CD4-positive, alpha-beta T cell treated with Interleukin-15 for 4 hours (primary cell): Measurements from ENCODE around the gene RASGRP4.
"Not testable (repeated sequence)": the region's sequence is repeated elsewhere in the genome, so short reads cannot be mapped to it uniquely, and the experiment has no call there.

Source experiments
- DNase-seq: peaks from one replicate; pipeline ENCODE4 v3.0.0-alpha.2; 2020; ENCODE audit warnings: low spot score

RASGRP4 gene

DNA sequence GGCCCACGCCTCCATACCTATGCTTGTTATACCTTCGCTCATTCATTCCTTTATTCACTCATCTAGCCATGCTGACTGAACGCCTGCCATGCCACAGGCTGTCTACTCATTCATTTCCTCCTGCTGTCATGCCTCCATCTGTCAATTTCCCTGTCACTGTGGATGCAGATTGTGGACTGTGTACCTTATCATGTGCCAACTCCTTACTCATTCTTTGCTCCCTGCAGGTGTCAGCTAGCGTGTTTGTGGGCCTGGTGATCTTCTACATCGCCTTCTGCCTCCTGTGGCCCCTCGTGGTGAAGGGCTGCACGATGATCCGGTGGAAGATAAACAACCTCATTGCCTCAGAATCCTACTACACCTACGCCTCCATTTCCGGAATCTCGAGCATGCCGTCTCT lies 55.7 kb downstream of the RASGRP4 start:
- no peak for DNase-seq

DNA sequence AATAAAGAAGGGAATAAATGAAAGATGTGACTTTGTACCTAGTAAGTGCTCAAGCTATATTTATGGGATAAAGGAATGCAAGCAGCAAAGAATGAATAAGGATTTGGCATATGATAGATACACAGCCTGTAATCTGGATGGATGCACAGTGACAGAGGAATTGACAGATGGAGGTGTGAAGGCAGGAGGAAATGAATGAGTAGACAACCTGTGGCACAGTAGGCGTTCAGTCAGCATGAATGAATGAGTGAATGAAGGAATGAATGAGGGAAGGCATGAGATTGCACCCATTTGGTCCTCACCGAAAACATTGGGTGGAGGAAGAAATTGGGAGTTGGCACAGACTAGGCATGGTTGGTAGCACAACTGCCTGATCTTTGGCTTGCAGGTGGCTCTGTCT lies 56.4 kb downstream of the RASGRP4 start:
- DNase-seq, result no peak

DNA sequence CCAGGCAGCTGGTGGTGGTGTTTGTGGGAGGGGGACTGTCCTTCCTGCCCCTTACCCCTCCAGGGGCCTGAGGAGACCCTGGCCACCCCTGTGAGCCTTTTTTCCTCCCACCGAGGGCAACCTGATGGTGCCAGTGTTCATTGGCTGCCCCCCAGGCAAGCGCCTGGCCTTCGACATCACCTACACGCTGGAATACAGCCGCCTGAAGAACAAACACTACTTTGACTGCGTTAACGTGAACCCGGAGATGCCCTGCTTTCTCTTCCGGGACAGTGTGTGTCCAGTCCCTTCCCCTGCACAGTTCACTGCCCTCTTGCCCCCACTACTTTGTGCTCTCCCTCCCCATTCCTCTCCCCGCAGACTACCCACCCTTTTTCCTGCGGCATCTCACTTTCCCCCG lies 59.0 kb downstream of the RASGRP4 start:
- DNase-seq, result no peak

DNA sequence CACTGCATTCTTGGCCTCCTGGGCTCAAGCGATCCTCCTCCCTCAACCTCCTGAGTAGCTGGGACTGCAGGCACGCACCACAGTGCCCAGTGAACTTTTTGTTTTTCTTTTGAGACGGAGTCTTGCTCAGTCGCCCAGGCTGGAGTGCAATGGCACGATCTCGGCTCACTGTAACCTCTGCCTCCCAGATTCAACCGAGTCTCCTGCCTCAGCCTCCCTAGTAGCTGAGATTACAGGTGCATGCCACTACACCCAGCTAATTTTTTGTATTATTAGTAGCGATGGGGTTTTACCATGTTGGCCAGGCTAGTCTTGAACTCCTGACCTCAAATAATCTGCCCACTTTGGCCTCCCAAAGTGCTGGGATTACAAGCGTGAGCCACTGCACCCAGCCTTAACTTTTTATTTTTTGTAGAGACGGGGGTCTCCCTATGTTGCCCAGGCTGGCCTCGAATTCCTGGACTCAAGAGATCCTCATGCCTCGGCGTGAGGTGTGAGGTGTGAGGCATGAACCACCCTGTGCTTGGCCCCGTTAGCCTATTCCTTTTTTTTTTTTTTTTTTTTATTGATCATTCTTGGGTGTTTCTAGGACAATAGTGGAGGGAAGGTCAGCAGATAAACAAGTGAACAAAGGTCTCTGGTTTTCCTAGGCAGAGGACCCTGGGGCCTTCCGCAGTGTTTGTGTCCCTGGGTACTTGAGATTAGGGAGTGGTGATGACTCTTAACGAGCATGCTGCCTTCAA lies 62.9 kb downstream of the RASGRP4 start:
- not testable (repeated sequence) for DNase-seq

DNA sequence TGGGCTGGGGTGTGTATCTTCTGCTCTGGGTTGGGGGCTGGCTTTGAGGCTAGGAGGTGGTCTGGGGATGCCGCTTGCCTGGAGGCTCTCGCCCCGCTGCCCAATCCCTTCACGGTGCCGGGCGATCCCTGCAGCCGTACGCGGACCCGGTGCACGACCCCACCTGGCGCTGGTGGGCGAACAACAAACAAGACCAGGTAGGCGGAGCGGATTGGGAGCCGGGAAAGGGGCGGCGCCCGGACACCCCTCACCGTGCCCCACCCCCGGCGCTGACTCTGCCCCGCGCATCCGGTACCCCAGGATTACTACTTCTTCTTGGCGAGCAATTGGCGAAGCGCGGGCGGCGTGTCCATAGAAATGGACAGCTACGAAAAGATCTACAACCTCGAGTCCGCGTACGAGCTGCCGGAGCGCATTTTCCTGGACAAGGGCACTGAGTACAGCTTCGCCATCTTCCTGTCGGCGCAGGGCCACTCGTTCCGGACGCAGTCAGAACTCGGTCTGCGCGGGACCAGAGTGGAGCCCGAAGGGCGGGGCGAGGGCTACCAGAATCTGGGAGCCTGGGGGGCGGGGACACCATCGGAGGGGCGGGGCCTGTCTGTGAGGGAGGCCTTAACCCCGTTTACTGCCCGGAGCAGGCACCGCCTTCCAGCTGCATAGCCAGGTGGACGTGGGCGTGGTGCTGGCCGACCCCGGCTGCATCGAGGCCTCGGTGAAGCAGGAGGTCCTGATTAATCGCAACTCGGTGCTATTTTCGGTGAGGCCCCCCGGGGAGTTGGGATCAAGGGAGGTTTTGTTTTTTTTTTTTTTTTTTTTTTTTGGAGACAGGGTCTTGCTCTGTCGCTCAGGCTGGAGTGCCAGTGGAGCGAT lies 63.7 kb downstream of the RASGRP4 start:
- peak; percentile 71 for DNase-seq

DNA sequence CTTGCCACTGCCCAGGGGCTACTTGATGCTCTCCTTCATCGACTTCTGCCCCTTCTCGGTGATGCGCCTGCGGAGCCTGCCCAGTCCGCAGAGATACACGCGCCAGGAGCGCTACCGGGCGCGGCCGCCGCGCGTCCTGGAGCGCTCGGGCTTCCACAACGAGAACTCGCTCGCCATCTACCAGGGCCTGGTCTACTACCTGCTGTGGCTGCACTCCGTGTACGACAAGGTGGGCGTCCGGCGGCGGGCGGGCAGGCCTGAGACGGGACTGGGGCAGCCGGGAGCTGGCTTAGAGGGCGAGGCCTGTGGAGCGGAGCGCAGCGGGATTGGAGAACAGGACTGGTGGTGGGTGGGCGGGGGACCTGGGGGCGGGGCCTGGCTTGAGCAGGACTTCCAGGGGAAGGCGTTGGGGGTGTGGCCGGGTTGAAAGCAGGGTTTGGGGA lies 64.4 kb downstream of the RASGRP4 start:
- peak; percentile 55 for DNase-seq

DNA sequence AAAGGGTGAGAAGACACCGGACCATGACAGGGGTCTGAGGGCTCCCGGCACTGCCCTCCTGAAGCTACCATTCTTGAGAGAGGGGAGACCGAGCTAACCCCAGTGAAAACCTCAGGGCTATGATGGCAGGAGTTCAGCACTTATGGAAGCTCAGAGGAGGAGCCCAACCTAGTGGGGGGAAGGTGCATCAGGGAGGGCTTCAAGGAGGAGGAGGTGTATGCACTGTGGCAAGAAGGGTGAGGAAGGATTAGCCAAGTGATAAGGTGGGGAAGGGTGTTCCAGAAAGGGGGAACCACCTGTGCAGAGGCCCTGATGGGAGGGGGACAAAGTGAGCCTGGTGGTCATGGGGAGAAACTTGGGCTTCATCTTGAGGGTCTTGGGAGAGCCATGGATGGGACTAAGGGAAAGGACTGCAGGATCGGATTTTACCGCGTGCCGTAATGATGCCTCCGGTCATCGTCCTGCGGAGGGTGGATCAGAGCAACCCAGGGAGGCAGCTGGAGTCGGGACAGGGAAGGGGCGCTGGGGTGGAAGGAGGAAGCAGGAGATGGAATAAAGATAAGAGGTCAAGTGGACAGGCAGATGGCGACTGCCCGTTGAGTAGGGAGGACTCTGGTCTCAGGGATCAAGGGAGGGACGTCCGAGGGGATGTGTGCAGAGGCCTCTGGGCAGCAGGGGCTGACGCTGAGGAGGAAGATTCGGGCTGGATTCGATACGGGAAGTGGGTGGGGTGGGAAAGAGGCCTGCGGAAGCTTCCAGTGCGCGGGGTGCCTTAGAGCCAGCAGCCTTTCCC lies 65.0 kb downstream of the RASGRP4 start:
- DNase-seq, result no peak

DNA sequence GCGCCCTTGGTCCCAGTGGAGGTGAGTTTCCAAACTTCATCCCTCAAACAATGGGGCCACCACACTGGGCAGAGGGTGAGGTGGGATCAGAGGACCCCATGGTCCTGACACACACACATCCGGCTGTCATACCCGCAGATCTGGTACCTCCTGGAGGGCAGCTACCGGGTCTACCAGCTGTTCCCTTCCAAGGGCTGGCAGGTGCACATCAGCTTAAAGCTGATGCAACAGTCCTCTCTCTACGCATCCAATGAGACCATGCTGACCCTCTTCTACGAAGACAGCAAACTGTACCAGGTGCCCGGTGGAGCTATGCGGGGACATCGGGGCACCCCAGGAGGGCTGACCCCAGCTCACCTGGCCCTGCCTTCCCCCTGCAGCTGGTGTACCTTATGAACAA lies 65.7 kb downstream of the RASGRP4 start:
- no peak for DNase-seq

DNA sequence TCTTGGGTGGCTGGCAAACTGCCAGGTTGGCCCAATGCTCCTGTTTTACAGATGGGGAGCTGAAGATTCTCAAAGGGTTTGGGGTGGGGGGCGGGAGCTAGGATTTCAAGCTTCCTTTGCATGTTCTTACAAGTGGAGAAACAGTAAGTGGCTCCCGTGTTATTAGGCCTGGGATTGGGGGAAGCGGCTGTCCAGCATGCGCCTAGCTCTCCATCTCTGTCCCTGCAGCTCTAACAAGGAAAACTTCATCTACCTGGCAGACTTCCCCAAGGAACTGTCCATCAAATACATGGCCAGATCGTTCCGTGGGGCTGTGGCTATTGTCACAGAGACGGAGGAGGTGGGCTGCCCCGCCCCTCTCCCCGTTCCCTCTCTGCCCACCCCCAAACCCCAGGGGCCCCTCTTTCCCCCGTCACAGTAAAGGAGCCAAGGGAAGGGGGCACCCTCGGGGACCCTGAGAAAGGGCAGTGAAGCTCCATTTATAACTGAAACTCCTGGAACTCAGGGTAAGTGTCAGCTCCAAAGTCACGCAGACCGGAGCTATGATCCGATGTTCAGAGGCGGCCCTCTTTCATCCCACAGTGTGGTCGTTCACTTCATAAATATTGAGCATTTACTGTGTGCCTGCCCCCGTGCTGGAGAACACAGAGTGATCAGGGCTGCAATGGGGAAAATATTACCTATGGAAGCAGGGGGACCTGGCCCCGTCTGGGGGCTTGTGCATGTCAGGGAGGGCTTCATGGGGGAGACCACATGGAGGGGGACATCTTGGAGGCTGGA lies 66.6 kb downstream of the RASGRP4 start:
- no peak for DNase-seq
